Measurements from ENCODE around the gene MAP3K20. TPM values are rescaled to one million over a fixed set of nuclear protein-coding genes. Genes with fewer than 3 reads are reported as not detected.
"Not testable (repeated sequence)": the region's sequence is repeated elsewhere in the genome, so short reads cannot be mapped to it uniquely, and the experiment has no call there.

The MAP3K20 gene
- total RNA-seq, 1 experiment from 2014 or later, result 150 TPM

- peak overlapping the region; percentile 93 for H3K27ac Mint-ChIP-seq (ENCODE audit: low read depth, unreplicated experiment)
- BruUV-seq (replicated peaks), result TSS peak; percentile 76
- no peaks in the 10 kb centered on the region for H3K27me3 Mint-ChIP-seq (ENCODE audit: insufficient read depth, unreplicated experiment)
- H3K4me1 Mint-ChIP-seq (ENCODE audit: insufficient read depth, unreplicated experiment), result peaks cover 46% of the 10 kb centered on the region
- no peak for TF ChIP-seq CTCF (IDR thresholded peaks at IDR 0.05; ENCODE audit: unreplicated experiment)
- CTCF ChIA-PET, result interaction anchor here (0.6 to 1.1 kb wide), 5 partner anchors 8 to 87 kb away, joined by 3 to 6 read pairs (median 3); no protein-coding TSS in a partner anchor
- peaks cover 61% of the 10 kb centered on the region for H3K36me3 Mint-ChIP-seq (ENCODE audit: insufficient read depth, unreplicated experiment)
- intact Hi-C loops (cut with micrococcal nuclease), result no loop called here
- POLR2A ChIA-PET, result interaction anchor here (0.6 to 10.3 kb wide), 28 partner anchors 8 to 1687 kb away, joined by 3 to 134 read pairs (median 5); partner anchors contain the start of gene MAP3K20
- peak; percentile 100 for DNase-seq (ENCODE audit: unreplicated experiment)
- peaks cover 1% of the 10 kb centered on the region for H3K9me3 Mint-ChIP-seq (ENCODE audit: unreplicated experiment)
- peak overlapping the region; percentile 68 for H3K4me3 Mint-ChIP-seq (ENCODE audit: unreplicated experiment)
Measured at GRCh38 chr2:173159791-173160463, 84.3 kb downstream of the MAP3K20 start.

- intact Hi-C loops (cut with micrococcal nuclease), result no loop called here
- Mint-ChIP-seq H3K36me3 (ENCODE audit: insufficient read depth, unreplicated experiment) (peaks cover 61% of the 10 kb centered on the region), H3K4me1 (ENCODE audit: insufficient read depth, unreplicated experiment) (peaks cover 46% of the 10 kb centered on the region), H3K27me3 (ENCODE audit: insufficient read depth, unreplicated experiment) (no peaks in the 10 kb centered on the region), H3K4me3 (ENCODE audit: unreplicated experiment) (peak overlapping the region; percentile 68), H3K9me3 (ENCODE audit: unreplicated experiment) (no peaks in the 10 kb centered on the region), H3K27ac (ENCODE audit: low read depth, unreplicated experiment) (peak overlapping the region; percentile 93)
- no TSS peak for BruUV-seq (replicated peaks)
- POLR2A ChIA-PET, result interaction anchor here (0.6 to 10.3 kb wide), 14 partner anchors 9 to 1686 kb away, joined by 3 to 134 read pairs (median 7); partner anchors contain the start of gene MAP3K20
- CTCF ChIA-PET, result interaction anchor here (0.6 to 1.3 kb wide), 2 partner anchors 19 to 50 kb away, joined by 3 read pairs; no protein-coding TSS in a partner anchor
- TF ChIP-seq CTCF (IDR thresholded peaks at IDR 0.05; ENCODE audit: unreplicated experiment), result no peak
- DNase-seq (ENCODE audit: unreplicated experiment), result no peak
Measured at GRCh38 chr2:173160618-173161017, 85.0 kb downstream of the MAP3K20 start.

- no peak for TF ChIP-seq CTCF (IDR thresholded peaks at IDR 0.05; ENCODE audit: unreplicated experiment)
- intact Hi-C loops (cut with micrococcal nuclease), result no loop called here
- Mint-ChIP-seq H3K27me3 (ENCODE audit: insufficient read depth, unreplicated experiment) (no peaks in the 10 kb centered on the region), H3K4me1 (ENCODE audit: insufficient read depth, unreplicated experiment) (peaks cover 50% of the 10 kb centered on the region), H3K9me3 (ENCODE audit: unreplicated experiment) (no peaks in the 10 kb centered on the region), H3K36me3 (ENCODE audit: insufficient read depth, unreplicated experiment) (peaks cover 61% of the 10 kb centered on the region), H3K4me3 (ENCODE audit: unreplicated experiment) (peak overlapping the region; percentile 68), H3K27ac (ENCODE audit: low read depth, unreplicated experiment) (peak overlapping the region; percentile 93)
- DNase-seq (ENCODE audit: unreplicated experiment), result peak; percentile 45
- no TSS peak for BruUV-seq (replicated peaks)
- CTCF ChIA-PET, result interaction anchor here (1.3 kb wide), 1 partner anchor 50 kb away, joined by 3 read pairs; no protein-coding TSS in a partner anchor
- POLR2A ChIA-PET, result interaction anchor here (0.6 to 10.3 kb wide), 12 partner anchors 9 to 83 kb away, joined by 3 to 134 read pairs (median 7); partner anchors contain the start of gene MAP3K20
Measured at GRCh38 chr2:173161040-173161439, 85.4 kb downstream of the MAP3K20 start.

- POLR2A ChIA-PET, result interaction anchor here (0.6 to 10.3 kb wide), 12 partner anchors 10 to 101 kb away, joined by 3 to 134 read pairs (median 6); partner anchors contain the start of gene MAP3K20
Measured at GRCh38 chr2:173161507-173161906, 85.9 kb downstream of the MAP3K20 start.

GRCh38 chr2:173163357-173163756 lies 87.7 kb downstream of the MAP3K20 start:
- peaks cover 48% of the 10 kb centered on the region for H3K36me3 Mint-ChIP-seq (ENCODE audit: insufficient read depth, unreplicated experiment)
- H3K27me3 Mint-ChIP-seq (ENCODE audit: insufficient read depth, unreplicated experiment); BruUV-seq (replicated peaks); DNase-seq (ENCODE audit: unreplicated experiment); H3K4me3 Mint-ChIP-seq (ENCODE audit: unreplicated experiment); H3K27ac Mint-ChIP-seq (ENCODE audit: low read depth, unreplicated experiment); intact Hi-C loops (cut with micrococcal nuclease); H3K9me3 Mint-ChIP-seq (ENCODE audit: unreplicated experiment): not testable (repeated sequence)
- ChIA-PET CTCF (interaction anchor here (1.6 kb wide), 1 partner anchor 137 kb away, joined by 4 read pairs; no protein-coding TSS in a partner anchor), POLR2A (interaction anchor here (0.6 to 10.3 kb wide), 4 partner anchors 9 to 52 kb away, joined by 3 to 134 read pairs (median 38); no protein-coding TSS in a partner anchor)
- H3K4me1 Mint-ChIP-seq (ENCODE audit: insufficient read depth, unreplicated experiment), result peaks cover 47% of the 10 kb centered on the region

More at GRCh38 chr2:173161507-173161906, 85.9 kb downstream of the MAP3K20 start:
- no peak for DNase-seq (ENCODE audit: unreplicated experiment)
- no TSS peak for BruUV-seq (replicated peaks)
- CTCF ChIA-PET, result interaction anchor here (1.3 kb wide), 1 partner anchor 49 kb away, joined by 3 read pairs; no protein-coding TSS in a partner anchor
- H3K4me1 Mint-ChIP-seq (ENCODE audit: insufficient read depth, unreplicated experiment), result peaks cover 52% of the 10 kb centered on the region
- H3K27me3 Mint-ChIP-seq (ENCODE audit: insufficient read depth, unreplicated experiment), result no peaks in the 10 kb centered on the region
- intact Hi-C loops (cut with micrococcal nuclease), result no loop called here
- peaks cover 59% of the 10 kb centered on the region for H3K36me3 Mint-ChIP-seq (ENCODE audit: insufficient read depth, unreplicated experiment)
- H3K27ac Mint-ChIP-seq (ENCODE audit: low read depth, unreplicated experiment), result peak overlapping the region; percentile 93
- no peaks in the 10 kb centered on the region for H3K9me3 Mint-ChIP-seq (ENCODE audit: unreplicated experiment)
- no peak for TF ChIP-seq CTCF (IDR thresholded peaks at IDR 0.05; ENCODE audit: unreplicated experiment)
- H3K4me3 Mint-ChIP-seq (ENCODE audit: unreplicated experiment), result peak overlapping the region; percentile 68

Data from MCF 10A (cell line).